Astrocyte of the spinal cord (primary cell): Measurements from ENCODE around the gene H1-8.

Experiments
- DNase-seq: peaks from one replicate; pipeline ENCODE4 v3.0.0; 2011; ENCODE audit warnings: low read depth, low spot score
- H3K4me3 ChIP-seq: 2 replicates; pipeline ENCODE4 v1.5.1; 2011; ENCODE audit warnings: low read depth, mild to moderate bottlenecking, low read length, moderate library complexity
- CTCF ChIP-seq: IDR thresholded peaks from 2 replicates; pipeline ENCODE4 v1.5.1; 2012; ENCODE audit warnings: low read depth, mild to moderate bottlenecking, low read length, inconsistent platforms
- in situ Hi-C: cut with HindIII; loops from 2 replicates; pipeline ENCODE4 v1.10.0; 2017; ENCODE audit warnings: low sequenced_read_pairs

Gene H1-8

GRCh38 chr3:129521611-129522010, 21.4 kb upstream of the H1-8 start:
- no peak for TF ChIP-seq CTCF
- H3K4me3 ChIP-seq = no peak overlapping the region
- in situ Hi-C loops = no loop called here
- DNase-seq = no peak

GRCh38 chr3:129522953-129523352, 20.0 kb upstream of the H1-8 start:
- H3K4me3 ChIP-seq = no peak overlapping the region
- in situ Hi-C loops = no loop called here
- DNase-seq = no peak
- no peak for TF ChIP-seq CTCF

GRCh38 chr3:129524081-129524480, 18.9 kb upstream of the H1-8 start:
- no peak overlapping the region for H3K4me3 ChIP-seq
- no peak for DNase-seq
- in situ Hi-C loops = no loop called here
- no peak for TF ChIP-seq CTCF

GRCh38 chr3:129525341-129525968, 17.5 kb upstream of the H1-8 start:
- no peak for TF ChIP-seq CTCF
- peak; percentile 43 for DNase-seq
- no peak overlapping the region for H3K4me3 ChIP-seq
- in situ Hi-C loops = no loop called here

- no peak overlapping the region for H3K4me3 ChIP-seq
- DNase-seq = peak; percentile 35
- no peak for TF ChIP-seq CTCF
- in situ Hi-C loops = no loop called here
These were observed 16.7 kb upstream of the H1-8 start for GRCh38 chr3:129526121-129526900.

- no peak for DNase-seq
These were observed 15.7 kb upstream of the H1-8 start for GRCh38 chr3:129527262-129527661.

More at GRCh38 chr3:129527262-129527661, 15.7 kb upstream of the H1-8 start:
- TF ChIP-seq CTCF = no peak
- in situ Hi-C loops = no loop called here
- H3K4me3 ChIP-seq = no peak overlapping the region
